IMR-90 (cell line): ENCODE data around the gene ERCC1. TPM values are rescaled to one million over a fixed set of nuclear protein-coding genes. Genes with fewer than 3 reads are reported as not detected.

Experiments
- ATAC-seq: fragments of 200-7000 bp; cut with Tn5 transposase; 2 replicates; pipeline ENCODE4 v1.9.1; 2020; ENCODE audit warnings: low read depth, mild to moderate bottlenecking, moderate library complexity
- BruUV-seq: library from RNA; stranded (reverse); fragments of 400-500 nt; replicated peaks from 2 replicates; lab custom pipeline; 2021; lab: Mats Ljungman, UMichigan
- CTCF ChIA-PET: fragments of 300-600 bp; formaldehyde crosslinking; extraction: SDS; loops from one replicate; lab custom pipeline; 2021; ENCODE audit warnings: antibody characterized with exemption; lab: Yijun Ruan, JAX
- POLR2A ChIA-PET: fragments of 300-600 bp; sonication (Branson Sonifier 250); formaldehyde crosslinking; loops from one replicate; lab custom pipeline; 2022; ENCODE audit warnings: antibody characterized with exemption; ENCODE audit not compliant: unreplicated experiment; lab: Charles Lee
- DNase-seq: peaks from one replicate; pipeline ENCODE4 v3.0.0; 2013
- H2AFZ ChIP-seq: replicated peaks from 2 replicates; pipeline ENCODE3; 2013; ENCODE audit warnings: low read length, mild to moderate bottlenecking; ENCODE audit not compliant: poor library complexity
- H2AK5ac ChIP-seq: 2 replicates; pipeline ENCODE4 v1.6.1; 2013; ENCODE audit warnings: low read depth, low read length, inconsistent platforms
- H2AK9ac ChIP-seq: replicated peaks from 2 replicates; pipeline ENCODE3; 2013; ENCODE audit warnings: mild to moderate bottlenecking, low read depth, low read length, moderate library complexity; ENCODE audit not compliant: poor library complexity
- H2BK120ac ChIP-seq: 2 replicates; pipeline ENCODE4 v1.6.1; 2013; ENCODE audit warnings: low read depth, low read length, inconsistent platforms
- H2BK15ac ChIP-seq: 3 replicates; pipeline ENCODE4 v1.6.1; 2013; ENCODE audit warnings: low read depth, low read length, inconsistent platforms
- H2BK20ac ChIP-seq: 2 replicates; pipeline ENCODE4 v1.6.1; 2013; ENCODE audit warnings: low read depth, mild to moderate bottlenecking, inconsistent platforms, low read length, moderate library complexity
- H2BK5ac ChIP-seq: 2 replicates; pipeline ENCODE4 v1.6.1; 2013; ENCODE audit warnings: mild to moderate bottlenecking, low read depth, low read length, inconsistent platforms; ENCODE audit not compliant: poor library complexity, severe bottlenecking
- H3K14ac ChIP-seq: replicated peaks from 2 replicates; pipeline ENCODE4 v1.6.1; 2013; ENCODE audit warnings: low read depth, low read length, inconsistent platforms
- H3K18ac ChIP-seq: 2 replicates; pipeline ENCODE4 v1.6.1; 2013; ENCODE audit warnings: low read depth, low read length, control low read depth
- H3K23ac ChIP-seq: 2 replicates; pipeline ENCODE4 v1.6.1; 2013; ENCODE audit warnings: low read depth, low read length, inconsistent platforms
- H3K27ac ChIP-seq: 2 replicates; pipeline ENCODE4 v1.5.1; 2013; ENCODE audit warnings: mild to moderate bottlenecking, control low read depth, low read length; ENCODE audit not compliant: insufficient read depth
- H3K27me3 ChIP-seq: 2 replicates; pipeline ENCODE4 v1.6.1; 2013; ENCODE audit warnings: low read length; ENCODE audit not compliant: control insufficient read depth, insufficient read depth
- H3K36me3 ChIP-seq: 2 replicates; pipeline ENCODE4 v1.6.1; 2013; ENCODE audit warnings: low read length, mixed read lengths; ENCODE audit not compliant: control insufficient read depth, insufficient read depth
- H3K4ac ChIP-seq: 2 replicates; pipeline ENCODE4 v1.6.1; 2013; ENCODE audit warnings: low read depth, low read length, inconsistent platforms
- H3K4me1 ChIP-seq: 2 replicates; pipeline ENCODE4 v1.6.1; 2013; ENCODE audit warnings: low read length, mixed read lengths; ENCODE audit not compliant: control insufficient read depth, insufficient read depth
- H3K4me2 ChIP-seq: 2 replicates; pipeline ENCODE4 v1.6.1; 2013; ENCODE audit warnings: low read depth, mild to moderate bottlenecking, control low read depth, low read length, moderate library complexity
- H3K4me3 ChIP-seq: 2 replicates; pipeline ENCODE4 v1.5.1; 2013; ENCODE audit warnings: low read depth, mild to moderate bottlenecking, control low read depth, low read length, moderate library complexity; ENCODE audit not compliant: insufficient read depth
- H3K56ac ChIP-seq: 2 replicates; pipeline ENCODE4 v1.6.1; 2013; ENCODE audit warnings: low read length, inconsistent platforms; ENCODE audit not compliant: insufficient read depth; ENCODE audit errors: extremely low read depth
- H3K79me1 ChIP-seq, 2 experiments: 2 replicates each; pipeline ENCODE4 v1.6.1; 2013; ENCODE audit warnings: low read length in 2 of 2, inconsistent platforms in 1 of 2, low read depth in 1 of 2
- H3K9ac ChIP-seq: 2 replicates; pipeline ENCODE4 v1.6.1; 2013; ENCODE audit warnings: low read depth, low read length, control low read depth
- H3K9me1 ChIP-seq: 2 replicates; pipeline ENCODE4 v1.6.1; 2013; ENCODE audit warnings: low read length, inconsistent platforms; ENCODE audit not compliant: insufficient read depth
- H3K9me3 ChIP-seq: 2 replicates; pipeline ENCODE4 v1.6.1; 2013; ENCODE audit warnings: low read length; ENCODE audit not compliant: control insufficient read depth, insufficient read depth
- H4K20me1 ChIP-seq: 2 replicates; pipeline ENCODE4 v1.6.1; 2013; ENCODE audit warnings: low read length, inconsistent platforms; ENCODE audit not compliant: insufficient read depth
- H4K5ac ChIP-seq: 2 replicates; pipeline ENCODE4 v1.6.1; 2013; ENCODE audit warnings: mild to moderate bottlenecking, low read depth, low read length, control low read depth
- H4K8ac ChIP-seq, 2 experiments: 2 replicates each; pipeline ENCODE4 v1.6.1; 2013; ENCODE audit warnings: low read depth in 2 of 2, low read length in 2 of 2, control low read depth in 1 of 2, inconsistent platforms in 1 of 2
- H4K91ac ChIP-seq: 2 replicates; pipeline ENCODE4 v1.6.1; 2013; ENCODE audit warnings: low read depth, low read length, inconsistent platforms; ENCODE audit not compliant: insufficient read depth
- BHLHE40 ChIP-seq: fragments of 150-350 bp; IDR thresholded peaks from 2 replicates; pipeline ENCODE4 v1.6.1; 2016; ENCODE audit warnings: mild to moderate bottlenecking, low read depth, low read length
- CEBPB ChIP-seq: IDR thresholded peaks from 2 replicates; pipeline ENCODE4 v1.6.1; 2012; ENCODE audit warnings: low read depth, low read length, improper control_type of control experiment
- CHD1 ChIP-seq: IDR thresholded peaks from 2 replicates; pipeline ENCODE4 v1.6.1; 2012; ENCODE audit warnings: low read depth, low read length, improper control_type of control experiment
- CTCF ChIP-seq: conservative IDR thresholded peaks from 2 replicates; pipeline ENCODE4 v1.5.1; 2012; ENCODE audit warnings: mild to moderate bottlenecking, low read depth, low read length, improper control_type of control experiment
- ELK1 ChIP-seq: fragments of 150-350 bp; IDR thresholded peaks from 2 replicates; pipeline ENCODE4 v1.6.1; 2016; ENCODE audit warnings: low read depth, mild to moderate bottlenecking, low read length, moderate library complexity, borderline replicate concordance
- FOS ChIP-seq: fragments of 150-350 bp; IDR thresholded peaks from 2 replicates; pipeline ENCODE4 v1.6.1; 2016; ENCODE audit warnings: low read depth, low read length
- MAFK ChIP-seq: IDR thresholded peaks from 2 replicates; pipeline ENCODE4 v1.6.1; 2012; ENCODE audit warnings: low read depth, low read length, improper control_type of control experiment
- MAZ ChIP-seq: IDR thresholded peaks from 2 replicates; pipeline ENCODE4 v1.6.1; 2012; ENCODE audit warnings: low read depth, mild to moderate bottlenecking, low read length, improper control_type of control experiment, moderate library complexity, borderline replicate concordance
- MXI1 ChIP-seq: IDR thresholded peaks from 2 replicates; pipeline ENCODE4 v1.6.1; 2012; ENCODE audit warnings: low read depth, mild to moderate bottlenecking, low read length, moderate library complexity, borderline replicate concordance
- NFE2L2 ChIP-seq: fragments of 150-350 bp; IDR thresholded peaks from 2 replicates; pipeline ENCODE4 v1.6.1; 2016; ENCODE audit warnings: low read depth, mild to moderate bottlenecking, low read length
- POLR2A ChIP-seq: IDR thresholded peaks from 2 replicates; pipeline ENCODE4 v1.6.1; 2012; ENCODE audit warnings: mild to moderate bottlenecking, low read depth, low read length
- RAD21 ChIP-seq: IDR thresholded peaks from 2 replicates; pipeline ENCODE4 v1.6.1; 2012; ENCODE audit warnings: low read length, improper control_type of control experiment
- RCOR1 ChIP-seq: IDR thresholded peaks from 2 replicates; pipeline ENCODE4 v1.6.1; 2012; ENCODE audit warnings: mild to moderate bottlenecking, low read length, improper control_type of control experiment; ENCODE audit not compliant: insufficient replicate concordance
- RFX5 ChIP-seq: IDR thresholded peaks from 2 replicates; pipeline ENCODE4 v1.8.0; 2012; ENCODE audit warnings: low read depth, mild to moderate bottlenecking, low read length, moderate library complexity
- SMC3 ChIP-seq: fragments of 150-350 bp; IDR thresholded peaks from 2 replicates; pipeline ENCODE4 v1.6.1; 2016; ENCODE audit warnings: low read depth, mild to moderate bottlenecking, antibody characterized with exemption, low read length, moderate library complexity
- USF2 ChIP-seq: fragments of 150-350 bp; IDR thresholded peaks from 2 replicates; pipeline ENCODE4 v1.6.1; 2017; ENCODE audit warnings: mild to moderate bottlenecking, antibody characterized with exemption, low read length, low read depth
- WGBS, 2 experiments: methylation state at CpG; one replicate each; pipeline versions ENCODE4 v1.1.5 to v1.1.7; 2013; ENCODE audit warnings: missing lambda C conversion rate in 2 of 2; ENCODE audit not compliant: insufficient read length in 1 of 2; ENCODE audit errors: extremely low coverage in 2 of 2; 5-methylcytosine and 5-hydroxymethylcytosine counted together
- dilution Hi-C: fragments of 300-500 bp; cut with HindIII; formaldehyde crosslinking; loops from one replicate; pipeline ENCODE4 v1.14.3; 2018; ENCODE audit warnings: low sequenced_read_pairs; ENCODE audit not compliant: unreplicated experiment
- in situ Hi-C: fragments of 300-500 bp; cut with MboI; formaldehyde crosslinking; loops from 3 replicates; pipeline ENCODE4 v1.14.3; 2019; ENCODE audit warnings: low sequenced_read_pairs, inconsistent platforms, mixed read lengths
- intact Hi-C: fragments of 100-400 bp; cut with micrococcal nuclease; formaldehyde crosslinking; loops from 2 replicates; pipeline ENCODE4 v1.10.0; 2022
- polyA plus RNA-seq, 3 experiments: library from polyadenylated mRNA; depleted of rRNA; stranded (reverse); fragments of >200 nt; gene quantifications; 2 replicates each; pipeline ENCODE4 v1.2.3, GENCODE V29; 2012; ENCODE audit warnings: low replicate concordance in 1 of 3
- total RNA-seq: library from RNA; depleted of rRNA; stranded (reverse); fragments of >200 nt; gene quantifications from 2 replicates; pipeline ENCODE4 v1.2.3, GENCODE V29; 2012

Gene ERCC1
- total and polyA plus RNA-seq, 2 of the 4 experiments (the other 2 are of a cell fraction), result 84.2 to 132 TPM

- 96% methylated on average over 7 of the region's 14 CpGs; no CpG with 5 or more reads in 1 of the 2 experiments for WGBS, 2 experiments
- H3K56ac ChIP-seq, result no peak overlapping the region
- dilution Hi-C loops, result no loop called here
Measured at GRCh38 chr19:45361608-45362007, 62.1 kb downstream of the ERCC1 start.

More at GRCh38 chr19:45361608-45362007, 62.1 kb downstream of the ERCC1 start:
- Histone ChIP-seq H3K9me3 (no peaks in the 10 kb centered on the region), H3K4me1 (no peaks in the 10 kb centered on the region), H3K18ac (no peak overlapping the region), H3K27me3 (no peaks in the 10 kb centered on the region), H3K9me1 (no peaks in the 10 kb centered on the region), H3K4me3 (no peak overlapping the region), H4K8ac (no peak overlapping the region), H3K9ac (no peak overlapping the region), H2BK5ac (no peak overlapping the region), H3K79me1 (peaks cover 7 to 14% of the 10 kb centered on the region in 2 experiments), H2AFZ (no peak overlapping the region), H3K36me3 (peaks cover 43% of the 10 kb centered on the region), H2AK9ac (no peak overlapping the region), H3K14ac (no peak overlapping the region), H3K27ac (no peak overlapping the region), H4K91ac (no peak overlapping the region), H2BK15ac (no peak overlapping the region), H3K4ac (no peak overlapping the region), H3K4me2 (no peak overlapping the region), H2AK5ac (no peak overlapping the region), H2BK120ac (no peak overlapping the region), H4K5ac (no peak overlapping the region), H3K23ac (no peak overlapping the region), H4K20me1 (no peaks in the 10 kb centered on the region), H2BK20ac (no peak overlapping the region)
- ChIA-PET CTCF (no interaction called here), POLR2A (no interaction called here)
- BruUV-seq, result no TSS peak
- no peak for TF ChIP-seq SMC3
- TF ChIP-seq BHLHE40, result no peak
- no peak for TF ChIP-seq MXI1
- no peak for TF ChIP-seq RCOR1
- TF ChIP-seq RFX5, result no peak
- no peak for TF ChIP-seq MAZ
- TF ChIP-seq CTCF, result no peak
- TF ChIP-seq CEBPB, result no peak
- TF ChIP-seq FOS, result no peak
- TF ChIP-seq MAFK, result no peak
- TF ChIP-seq NFE2L2, result no peak
- no peak for TF ChIP-seq CHD1
- no peak for TF ChIP-seq POLR2A
- no peak for TF ChIP-seq USF2
- no peak for TF ChIP-seq RAD21
- no peak for TF ChIP-seq ELK1
- in situ Hi-C loops, result no loop called here
- ATAC-seq (no peak), DNase-seq (no peak)
- intact Hi-C loops, result no loop called here
